ENCODE measurements around the gene SCNN1A. TPM values are rescaled to one million over a fixed set of nuclear protein-coding genes. Genes with fewer than 3 reads are reported as not detected.

Gene SCNN1A
- total RNA-seq, 1 experiment from 2014 or later, result 549 TPM

GRCh38 chr12:6310771-6311610 is 64.4 kb downstream of the SCNN1A start:
- TSS peak; percentile 27 for BruUV-seq (replicated peaks)
- Histone ChIP-seq H3K4me3 (peak overlapping the region; percentile 81), H3F3A (ENCODE audit: insufficient read depth, low read depth) (peaks cover 44% of the 10 kb centered on the region), H3K79me2 (ENCODE audit: low read depth) (peaks cover 33% of the 10 kb centered on the region), H3K27ac (peak overlapping the region; percentile 97), H2AFZ (peak overlapping the region; percentile 94), H3K9me2 (ENCODE audit: insufficient read depth) (no peaks in the 10 kb centered on the region), H3K9me3 (ENCODE audit: insufficient read depth, low read depth) (no peaks in the 10 kb centered on the region), H4K20me1 (ENCODE audit: insufficient read depth) (no peaks in the 10 kb centered on the region), H3K4me2 (peak overlapping the region; percentile 91), H3K36me3 (ENCODE audit: low read depth) (peaks cover 20% of the 10 kb centered on the region), H3K27me3 (ENCODE audit: insufficient read depth, low read depth) (no peaks in the 10 kb centered on the region), H3K4me1 (replicated peaks; ENCODE audit: insufficient read depth) (peaks cover 65% of the 10 kb centered on the region)
- POLR2A ChIA-PET (ENCODE audit: unreplicated experiment), result interaction anchor here (0.6 to 1.0 kb wide), 6 partner anchors 13 to 117 kb away, joined by 3 to 33 read pairs (median 12); no protein-coding TSS in a partner anchor
- intact Hi-C loops (cut with micrococcal nuclease; ENCODE audit: unreplicated experiment), result no loop called here
- no peak for TF ChIP-seq EZH2 (IDR thresholded peaks at IDR 0.05; ENCODE audit: low read depth)
- TF ChIP-seq CTCF (conservative IDR thresholded peaks at IDR 0.05), result no peak
- DNase-seq, result no peak
- CTCF ChIA-PET, result interaction anchor here (0.6 to 1.2 kb wide), 4 partner anchors 52 to 1273 kb away, joined by 4 to 6 read pairs (median 4); no protein-coding TSS in a partner anchor

GRCh38 chr12:6307529-6307928 is 67.8 kb downstream of the SCNN1A start:
- DNase-seq, result no peak
- ChIA-PET CTCF (interaction anchor here (0.6 to 1.3 kb wide), 2 partner anchors 20 to 29 kb away, joined by 3 to 5 read pairs; no protein-coding TSS in a partner anchor), POLR2A (ENCODE audit: unreplicated experiment) (interaction anchor here (0.6 kb wide), 2 partner anchors 70 to 391 kb away, joined by 5 read pairs; no protein-coding TSS in a partner anchor)
- Histone ChIP-seq H3K27me3 (ENCODE audit: insufficient read depth, low read depth) (no peaks in the 10 kb centered on the region), H3K4me1 (replicated peaks; ENCODE audit: insufficient read depth) (peaks cover 42% of the 10 kb centered on the region), H3K9me2 (ENCODE audit: insufficient read depth) (no peaks in the 10 kb centered on the region), H3K36me3 (ENCODE audit: low read depth) (no peaks in the 10 kb centered on the region), H3K4me3 (no peak overlapping the region), H3F3A (ENCODE audit: insufficient read depth, low read depth) (peaks cover 29% of the 10 kb centered on the region), H3K27ac (no peak overlapping the region), H4K20me1 (ENCODE audit: insufficient read depth) (no peaks in the 10 kb centered on the region), H2AFZ (no peak overlapping the region), H3K9me3 (ENCODE audit: insufficient read depth, low read depth) (no peaks in the 10 kb centered on the region), H3K4me2 (no peak overlapping the region), H3K79me2 (ENCODE audit: low read depth) (peaks cover 14% of the 10 kb centered on the region)
- intact Hi-C loops (cut with micrococcal nuclease; ENCODE audit: unreplicated experiment), result no loop called here
- no TSS peak for BruUV-seq (replicated peaks)
- TF ChIP-seq EZH2 (IDR thresholded peaks at IDR 0.05; ENCODE audit: low read depth) (no peak), CTCF (conservative IDR thresholded peaks at IDR 0.05) (no peak)

- peak; percentile 52 to 69 for DNase-seq
- no peaks in the 10 kb centered on the region for H3K9me2 ChIP-seq (ENCODE audit: insufficient read depth)
- ChIA-PET POLR2A (ENCODE audit: unreplicated experiment) (no interaction called here), CTCF (interaction anchor here (1.3 kb wide), 1 partner anchor 29 kb away, joined by 5 read pairs; no protein-coding TSS in a partner anchor)
- H3K27ac ChIP-seq, result no peak overlapping the region
- no TSS peak for BruUV-seq (replicated peaks)
- no peaks in the 10 kb centered on the region for H3K27me3 ChIP-seq (ENCODE audit: insufficient read depth, low read depth)
- H3K4me1 ChIP-seq (replicated peaks; ENCODE audit: insufficient read depth), result peaks cover 34% of the 10 kb centered on the region
- H3F3A ChIP-seq (ENCODE audit: insufficient read depth, low read depth), result peaks cover 21% of the 10 kb centered on the region
- H3K79me2 ChIP-seq (ENCODE audit: low read depth), result peaks cover 10% of the 10 kb centered on the region
- intact Hi-C loops (cut with micrococcal nuclease; ENCODE audit: unreplicated experiment), result no loop called here
- H4K20me1 ChIP-seq (ENCODE audit: insufficient read depth), result no peaks in the 10 kb centered on the region
- TF ChIP-seq EZH2 (IDR thresholded peaks at IDR 0.05; ENCODE audit: low read depth) (no peak), CTCF (conservative IDR thresholded peaks at IDR 0.05) (no peak)
- no peak overlapping the region for H3K4me3 ChIP-seq
- H2AFZ ChIP-seq, result no peak overlapping the region
- H3K9me3 ChIP-seq (ENCODE audit: insufficient read depth, low read depth), result no peaks in the 10 kb centered on the region
- H3K36me3 ChIP-seq (ENCODE audit: low read depth), result no peaks in the 10 kb centered on the region
- no peak overlapping the region for H3K4me2 ChIP-seq
Measured at GRCh38 chr12:6306599-6307220, 68.7 kb downstream of the SCNN1A start.

Measured in PC-9 (cell line).